HG03064 (cell line): ENCODE measurements around the gene UNK.

Source experiments
- ATAC-seq: cut with Tn5 transposase; IDR thresholded peaks from one replicate; pipeline ENCODE4 v1.9.1; 2021; ENCODE audit warnings: low read depth; ENCODE audit not compliant: unreplicated experiment

UNK gene

DNA sequence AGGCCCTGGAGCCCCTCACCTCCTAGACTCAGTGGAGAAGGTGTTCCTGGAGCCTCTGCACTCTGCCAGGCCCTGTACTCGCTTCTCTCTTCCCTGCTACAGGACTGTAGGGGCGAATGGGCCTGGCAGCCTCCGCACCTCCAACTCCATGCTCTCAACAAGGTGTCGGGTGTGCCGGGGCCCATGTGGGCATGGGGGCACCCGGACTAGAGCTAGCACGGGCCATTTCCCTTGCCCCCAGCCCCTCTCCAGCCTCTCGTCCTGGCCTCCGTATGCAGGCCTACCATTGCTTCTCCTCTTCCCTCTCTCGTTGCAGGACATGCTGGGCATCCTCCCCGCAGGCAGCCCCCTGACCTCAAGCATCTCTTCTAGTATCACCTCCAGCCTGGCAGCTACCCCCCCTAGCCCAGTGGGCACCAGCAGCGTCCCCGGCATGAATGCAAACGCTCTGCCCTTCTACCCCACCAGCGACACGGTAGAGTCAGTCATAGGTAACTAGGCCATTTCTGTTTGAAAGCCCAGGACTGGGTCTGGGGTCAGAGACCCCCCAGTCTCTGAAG is 33.8 kb downstream of the UNK start:
- no peak for ATAC-seq

DNA sequence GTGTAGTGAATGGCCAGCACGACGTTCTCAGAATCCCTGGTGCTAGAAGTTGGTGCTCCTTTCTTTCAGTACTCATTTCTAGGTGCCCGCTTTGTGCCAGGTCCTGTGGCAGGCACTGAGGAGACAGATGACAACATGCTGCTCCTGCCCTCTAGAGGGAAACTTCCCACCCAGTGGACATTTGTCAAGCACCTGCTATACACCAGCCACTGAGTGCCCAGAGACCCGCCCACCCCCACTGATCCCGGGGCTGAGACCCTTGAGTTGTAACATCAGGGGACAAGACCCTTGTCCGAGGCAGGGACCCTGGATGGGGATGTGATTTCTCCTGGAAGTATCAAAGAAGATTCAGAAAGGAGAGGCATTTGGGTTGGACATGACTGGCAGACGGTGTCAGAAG is 34.5 kb downstream of the UNK start:
- ATAC-seq, result no peak

DNA sequence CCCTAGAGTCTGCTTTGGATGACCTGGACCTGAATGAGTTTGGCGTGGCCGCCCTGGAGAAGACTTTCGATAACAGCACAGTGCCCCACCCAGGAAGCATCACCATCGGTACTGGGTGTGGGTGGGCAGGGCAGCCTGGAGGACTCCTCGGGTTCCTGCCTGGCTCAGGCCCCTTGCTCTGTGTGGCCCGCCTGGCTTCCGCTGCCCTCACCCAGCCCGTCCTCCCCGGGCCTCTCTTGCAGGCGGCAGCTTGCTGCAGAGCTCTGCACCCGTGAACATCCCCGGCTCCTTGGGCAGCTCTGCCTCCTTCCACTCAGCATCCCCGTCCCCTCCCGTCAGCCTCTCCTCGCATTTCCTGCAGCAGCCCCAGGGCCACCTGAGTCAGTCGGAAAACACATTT is 35.1 kb downstream of the UNK start:
- no peak for ATAC-seq

DNA sequence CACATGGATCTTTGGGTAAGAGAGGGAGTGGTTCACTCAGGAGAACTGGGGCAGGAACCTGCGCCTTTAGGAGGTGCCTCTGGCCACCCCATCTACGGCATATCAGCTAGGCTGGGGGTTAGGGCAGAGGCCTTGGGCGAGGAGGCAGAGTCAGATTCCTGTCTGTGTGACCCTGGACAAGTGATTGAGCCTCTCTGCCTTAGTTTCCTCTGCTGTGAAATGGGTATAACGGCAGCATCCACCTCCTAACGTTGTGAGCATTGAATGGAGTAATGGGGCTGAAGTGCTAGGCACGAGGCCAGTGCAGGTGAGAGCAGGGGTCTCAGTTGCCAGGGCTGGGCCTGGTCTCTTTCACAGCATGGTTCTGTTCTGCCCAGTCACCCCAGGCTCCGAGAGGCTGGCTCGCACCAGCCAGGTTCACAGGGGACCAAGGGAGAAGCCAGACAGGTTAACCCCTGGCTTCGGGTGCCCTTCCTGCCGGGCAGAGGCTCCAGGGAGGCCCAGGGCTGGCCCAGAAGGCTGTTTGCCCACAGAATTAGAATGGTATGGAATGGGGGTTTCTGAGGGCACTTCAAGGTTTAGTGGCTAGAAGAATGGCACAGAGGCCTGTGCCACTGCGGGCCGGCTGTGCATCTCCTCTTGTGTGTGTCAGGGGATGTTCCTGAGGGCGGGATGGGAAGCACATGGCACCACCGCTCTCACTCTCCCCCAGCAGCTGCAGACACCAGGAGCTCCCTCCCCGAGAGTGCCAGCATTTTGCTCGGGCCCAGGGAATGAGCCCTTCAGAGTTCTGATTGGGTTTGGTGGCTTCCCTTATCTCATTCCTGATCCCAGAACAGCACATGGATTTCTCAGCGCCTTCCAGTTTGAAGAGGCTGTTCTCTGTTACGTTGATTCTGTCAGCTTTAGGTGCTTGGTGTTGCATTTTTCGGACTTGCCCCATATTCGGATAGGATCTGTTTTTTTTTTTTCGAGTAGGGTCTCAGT is 35.8 kb downstream of the UNK start:
- ATAC-seq, result no peak

DNA sequence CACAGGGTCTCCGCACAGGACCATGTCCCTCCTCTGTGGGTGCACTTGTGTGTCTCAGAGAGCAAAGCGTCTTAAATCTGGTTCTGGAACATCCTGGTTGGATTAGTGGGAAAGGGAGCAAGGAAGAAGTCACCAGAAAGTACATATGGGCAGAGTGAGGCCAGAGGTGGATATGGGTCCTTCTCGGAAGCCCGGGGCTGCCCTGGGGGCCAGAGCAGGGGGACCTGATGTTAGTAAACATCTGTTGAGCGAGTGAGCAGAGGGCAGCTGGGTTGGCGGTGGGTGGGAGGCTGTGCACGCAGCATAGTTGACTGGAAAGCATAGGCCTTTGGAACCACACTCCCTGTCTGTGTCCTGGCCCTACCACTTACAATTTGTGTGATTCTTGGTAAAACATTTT is 36.9 kb downstream of the UNK start:
- ATAC-seq, result no peak

- no peak for ATAC-seq
Observed at GRCh38 chr17:75822119-75822799, 37.7 kb downstream of the UNK start.

- no peak for ATAC-seq
Observed at GRCh38 chr17:75822800-75823166, 38.2 kb downstream of the UNK start.

GRCh38 chr17:75823257-75824041 is 38.8 kb downstream of the UNK start:
- no peak for ATAC-seq

DNA sequence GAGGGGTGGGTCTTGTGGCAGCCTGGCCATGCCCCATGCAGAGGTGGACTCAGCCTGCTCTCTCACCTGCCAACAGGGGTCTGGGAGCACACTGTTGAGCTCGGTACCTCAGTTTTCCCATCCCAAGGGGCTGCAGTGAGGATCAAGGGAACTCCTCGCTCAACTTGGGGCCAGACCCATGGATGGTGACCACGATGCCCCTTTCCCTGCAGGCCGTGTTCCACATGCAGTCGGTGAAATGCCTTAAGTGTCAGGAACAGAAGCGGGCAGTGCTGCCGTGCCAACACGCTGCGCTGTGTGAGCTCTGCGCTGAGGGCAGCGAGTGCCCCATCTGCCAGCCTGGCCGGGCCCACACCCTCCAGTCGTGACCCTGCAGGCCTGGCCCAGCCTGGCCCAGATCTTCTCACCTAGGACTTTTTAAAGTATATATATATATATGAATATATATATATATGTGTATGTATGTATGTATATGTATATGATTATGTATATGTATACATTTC is 39.5 kb downstream of the UNK start:
- ATAC-seq, result no peak

- ATAC-seq, result no peak
Observed at GRCh38 chr17:75824666-75825065, 40.1 kb downstream of the UNK start.

GRCh38 chr17:75825149-75825552 is 40.5 kb downstream of the UNK start:
- ATAC-seq, result no peak

GRCh38 chr17:75825748-75826370 is 41.3 kb downstream of the UNK start:
- ATAC-seq, result no peak

GRCh38 chr17:75826561-75827307 is 42.1 kb downstream of the UNK start:
- ATAC-seq, result no peak

- no peak for ATAC-seq
Observed at GRCh38 chr17:75827308-75828075, 42.9 kb downstream of the UNK start.

GRCh38 chr17:75828076-75828400 is 43.4 kb downstream of the UNK start:
- no peak for ATAC-seq

DNA sequence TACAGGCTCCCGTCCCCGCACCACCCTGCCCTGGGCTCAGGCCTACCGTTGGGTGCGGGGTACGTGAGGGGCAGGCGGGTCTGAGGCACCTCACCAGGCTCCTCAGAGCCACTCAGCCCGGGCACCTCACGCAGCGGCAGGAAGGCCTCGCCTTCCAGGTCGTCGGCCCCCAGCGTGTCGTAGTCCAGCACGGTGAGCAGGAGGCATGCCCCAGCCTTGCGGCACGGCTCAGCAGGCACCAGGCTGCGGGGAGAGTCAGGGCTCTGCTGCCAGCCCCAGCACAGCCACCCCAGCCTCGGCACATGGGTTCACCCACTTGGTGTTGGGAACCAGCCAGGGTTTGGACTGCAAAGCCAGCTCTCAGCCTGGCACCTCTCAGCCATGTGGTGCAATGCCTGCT is 44.1 kb downstream of the UNK start:
- ATAC-seq, result no peak

- ATAC-seq, result no peak
Observed at GRCh38 chr17:75829747-75830146, 45.1 kb downstream of the UNK start.

DNA sequence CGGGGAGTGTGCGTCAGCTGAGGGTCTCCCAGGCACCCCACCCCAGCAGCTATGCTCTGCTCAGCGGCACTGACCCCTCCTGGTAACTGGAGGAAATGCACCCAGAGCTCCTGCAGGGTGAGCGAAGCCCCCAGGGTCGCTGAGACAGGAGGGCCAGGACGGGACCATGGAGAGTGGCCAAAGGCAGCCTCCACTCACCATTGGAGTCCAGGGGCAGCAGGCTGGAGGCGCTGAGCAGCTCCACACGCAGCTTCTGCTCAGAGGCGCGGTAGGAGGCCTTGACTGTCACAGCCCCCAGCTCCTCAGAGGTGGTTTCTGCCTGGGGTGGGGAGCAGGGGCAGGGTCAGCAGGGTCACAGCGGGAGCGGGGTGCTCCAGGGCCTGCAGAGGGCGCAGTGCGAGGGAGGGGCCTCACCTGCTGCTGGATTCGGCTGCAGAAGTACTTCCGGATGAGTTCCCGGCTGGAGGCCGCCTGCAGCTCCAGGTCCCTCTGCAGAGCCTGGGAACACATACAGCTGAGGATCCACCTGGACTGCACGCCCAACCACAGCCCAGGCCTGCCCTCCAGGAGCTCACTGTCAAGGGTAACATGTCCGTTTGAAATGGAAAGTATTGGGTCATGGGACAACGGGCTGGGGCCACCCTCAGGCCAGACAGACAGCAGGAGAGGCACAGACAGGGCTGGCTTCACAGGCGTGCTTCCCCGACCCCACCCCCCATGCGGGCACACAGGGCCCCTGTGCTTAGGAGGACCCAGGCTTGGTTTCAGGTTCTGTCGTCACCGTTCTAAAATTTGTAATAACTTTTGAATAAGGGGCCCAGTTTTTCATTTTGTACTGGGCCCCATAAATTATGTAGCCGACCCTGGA is 45.8 kb downstream of the UNK start:
- ATAC-seq, result no peak
